PC-3 (cell line): ENCODE measurements around the gene ZNHIT1. TPM values are rescaled to one million over a fixed set of nuclear protein-coding genes. Genes with fewer than 3 reads are reported as not detected.

ENCODE experiments used
- ATAC-seq: fragments of 200-7000 bp; cut with Tn5 transposase; 2 replicates; pipeline ENCODE4 v1.9.1; 2020; ENCODE audit warnings: mild to moderate bottlenecking, moderate library complexity
- BruUV-seq: library from RNA; stranded (reverse); fragments of 400-500 nt; replicated peaks from 2 replicates; lab custom pipeline; 2021; lab: Mats Ljungman, UMichigan
- CTCF ChIA-PET: fragments of 300-600 bp; sonication (Branson Sonifier 250); formaldehyde crosslinking; loops from one replicate; lab custom pipeline; 2022; ENCODE audit warnings: antibody characterized with exemption; lab: Charles Lee
- POLR2A ChIA-PET: fragments of 300-600 bp; sonication (Branson Sonifier 250); formaldehyde crosslinking; loops from one replicate; lab custom pipeline; 2022; ENCODE audit warnings: antibody characterized with exemption; ENCODE audit not compliant: unreplicated experiment; lab: Charles Lee
- DNase-seq: peaks from one replicate; pipeline ENCODE4 v3.0.0-alpha.2; 2015
- H2AFZ ChIP-seq: fragments of 300-600 bp; sonication (generic); 2 replicates; pipeline ENCODE4 v1.6.0; 2016; ENCODE audit warnings: antibody characterized with exemption, low read length
- H3F3A ChIP-seq: fragments of 300-600 bp; sonication (generic); one replicate; pipeline ENCODE4 v1.6.0; 2017; ENCODE audit warnings: antibody characterized with exemption, low read length, control low read depth, mild to moderate bottlenecking; ENCODE audit not compliant: unreplicated experiment
- H3K27ac ChIP-seq: fragments of 300-600 bp; sonication (generic); 2 replicates; pipeline ENCODE4 v1.5.1; 2016; ENCODE audit warnings: mild to moderate bottlenecking, low read length
- H3K27me3 ChIP-seq: fragments of 300-600 bp; sonication (generic); 2 replicates; pipeline ENCODE4 v1.6.1; 2016; ENCODE audit warnings: low read length, mixed read lengths
- H3K36me3 ChIP-seq: fragments of 300-600 bp; sonication (generic); 2 replicates; pipeline ENCODE4 v1.6.1; 2016; ENCODE audit warnings: low read depth, mixed run types, low read length, mixed read lengths
- H3K4me1 ChIP-seq: fragments of 300-600 bp; sonication (generic); 2 replicates; pipeline ENCODE4 v1.5.1; 2016; ENCODE audit warnings: low read length; ENCODE audit not compliant: insufficient read depth
- H3K4me2 ChIP-seq: fragments of 300-600 bp; sonication (generic); 2 replicates; pipeline ENCODE4 v1.6.0; 2016; ENCODE audit warnings: low read length
- H3K4me3 ChIP-seq: fragments of 300-600 bp; sonication (generic); 2 replicates; pipeline ENCODE4 v1.5.1; 2016; ENCODE audit warnings: mild to moderate bottlenecking, low read length, mixed read lengths
- H3K79me2 ChIP-seq: fragments of 300-600 bp; sonication (generic); 2 replicates; pipeline ENCODE4 v1.6.1; 2017; ENCODE audit warnings: low read length, mixed read lengths
- H3K9ac ChIP-seq: fragments of 300-600 bp; sonication (generic); 2 replicates; pipeline ENCODE4 v1.6.0; 2016; ENCODE audit warnings: mild to moderate bottlenecking, low read length
- H3K9me2 ChIP-seq: fragments of 300-600 bp; sonication (generic); replicated peaks from 2 replicates; pipeline ENCODE4 v1.6.1; 2016; ENCODE audit warnings: mixed run types, low read length, mixed read lengths
- H3K9me3 ChIP-seq: fragments of 300-600 bp; sonication (generic); 2 replicates; pipeline ENCODE4 v1.6.1; 2016; ENCODE audit warnings: low read length, mixed read lengths
- H4K20me1 ChIP-seq: fragments of 300-600 bp; sonication (generic); 2 replicates; pipeline ENCODE4 v1.6.1; 2016; ENCODE audit warnings: low read length, mixed read lengths
- EZH2 ChIP-seq: fragments of 300-600 bp; sonication (generic); IDR thresholded peaks from one replicate; pipeline ENCODE4 v1.6.1; 2017; ENCODE audit warnings: antibody characterized with exemption, mild to moderate bottlenecking, low read length; ENCODE audit not compliant: unreplicated experiment
- EZH2phosphoT487 ChIP-seq: fragments of 300-600 bp; sonication (generic); IDR thresholded peaks from 2 replicates; pipeline ENCODE4 v1.6.1; 2018; ENCODE audit warnings: mild to moderate bottlenecking, antibody characterized with exemption, low read length, borderline replicate concordance
- intact Hi-C: fragments of 100-400 bp; cut with micrococcal nuclease; formaldehyde crosslinking; loops from 2 replicates; pipeline ENCODE4 v1.9.0; 2023
- total RNA-seq: library from RNA; depleted of rRNA; stranded (reverse); fragments of >200 nt; gene quantifications from 2 replicates; pipeline ENCODE4 v1.2.3, GENCODE V29; 2014
- TF ChIP-seq, protein P1 (sequence below): fragments of 300-600 bp; sonication (generic); conservative IDR thresholded peaks from 2 replicates; pipeline ENCODE4 v1.5.1; 2017; ENCODE audit warnings: antibody characterized with exemption, low read depth, mild to moderate bottlenecking, low read length

Gene ZNHIT1
- total RNA-seq, 1 experiment from 2014 or later, result 188 TPM

DNA sequence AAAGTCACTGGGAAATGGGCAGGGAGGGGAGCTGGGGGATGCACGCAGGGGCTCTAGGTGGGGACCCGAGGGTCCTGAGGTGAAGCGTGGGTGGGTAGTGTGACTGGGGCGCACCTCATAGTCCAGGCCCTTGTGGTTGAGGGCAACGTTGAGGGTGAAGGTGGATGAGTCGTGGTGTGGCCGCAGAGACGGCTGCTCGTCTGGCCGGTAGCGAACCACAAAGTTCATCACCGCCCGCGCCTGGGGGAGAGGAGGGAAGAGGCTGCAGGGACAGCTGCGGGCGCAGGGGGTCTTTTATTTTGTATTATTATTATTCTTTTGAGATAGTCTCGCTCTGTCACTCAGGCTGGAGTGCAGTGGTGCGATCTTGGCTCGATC is 11.3 kb upstream of the ZNHIT1 start:
- Histone ChIP-seq H3K4me1 (no peaks in the 10 kb centered on the region), H3K79me2 (no peaks in the 10 kb centered on the region), H3F3A (no peaks in the 10 kb centered on the region), H3K4me2 (no peak overlapping the region), H3K9me3 (no peaks in the 10 kb centered on the region), H3K27me3 (no peaks in the 10 kb centered on the region), H4K20me1 (no peaks in the 10 kb centered on the region), H3K9me2 (no peaks in the 10 kb centered on the region), H3K36me3 (no peaks in the 10 kb centered on the region; the same call in 1 of the 2 replicates), H3K27ac (no peak overlapping the region), H3K9ac (no peak overlapping the region), H2AFZ (no peak overlapping the region), H3K4me3 (no peak overlapping the region)
- POLR2A ChIA-PET, result no interaction called here
- intact Hi-C loops, result no loop called here
- no peak for DNase-seq
- BruUV-seq, result no TSS peak
- CTCF ChIA-PET, result no interaction called here
- TF ChIP-seq EZH2phosphoT487 (no peak), EZH2 (no peak)
- TF ChIP-seq, protein P1, sequence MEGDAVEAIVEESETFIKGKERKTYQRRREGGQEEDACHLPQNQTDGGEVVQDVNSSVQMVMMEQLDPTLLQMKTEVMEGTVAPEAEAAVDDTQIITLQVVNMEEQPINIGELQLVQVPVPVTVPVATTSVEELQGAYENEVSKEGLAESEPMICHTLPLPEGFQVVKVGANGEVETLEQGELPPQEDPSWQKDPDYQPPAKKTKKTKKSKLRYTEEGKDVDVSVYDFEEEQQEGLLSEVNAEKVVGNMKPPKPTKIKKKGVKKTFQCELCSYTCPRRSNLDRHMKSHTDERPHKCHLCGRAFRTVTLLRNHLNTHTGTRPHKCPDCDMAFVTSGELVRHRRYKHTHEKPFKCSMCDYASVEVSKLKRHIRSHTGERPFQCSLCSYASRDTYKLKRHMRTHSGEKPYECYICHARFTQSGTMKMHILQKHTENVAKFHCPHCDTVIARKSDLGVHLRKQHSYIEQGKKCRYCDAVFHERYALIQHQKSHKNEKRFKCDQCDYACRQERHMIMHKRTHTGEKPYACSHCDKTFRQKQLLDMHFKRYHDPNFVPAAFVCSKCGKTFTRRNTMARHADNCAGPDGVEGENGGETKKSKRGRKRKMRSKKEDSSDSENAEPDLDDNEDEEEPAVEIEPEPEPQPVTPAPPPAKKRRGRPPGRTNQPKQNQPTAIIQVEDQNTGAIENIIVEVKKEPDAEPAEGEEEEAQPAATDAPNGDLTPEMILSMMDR, result no peak
- ATAC-seq, result no peak

DNA sequence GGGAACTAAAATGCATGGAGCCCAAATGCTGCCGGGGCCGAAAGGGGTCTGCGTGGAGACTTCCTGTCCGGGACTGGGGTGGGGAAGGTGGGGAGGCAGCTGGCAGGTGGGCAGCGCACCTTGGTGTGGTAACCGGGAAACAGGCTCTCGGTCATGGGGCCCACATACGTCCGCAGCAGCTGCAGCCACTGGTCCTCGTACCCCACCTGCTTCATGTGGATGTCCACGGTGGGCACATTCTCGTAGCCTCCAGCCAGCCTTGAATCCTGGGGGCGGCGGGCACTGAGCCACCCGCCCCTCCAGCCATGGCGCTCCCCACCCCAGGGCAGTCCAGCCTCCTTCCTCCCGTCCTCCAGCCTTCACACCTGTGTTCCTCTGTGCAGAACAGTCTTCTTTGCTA is 10.5 kb upstream of the ZNHIT1 start:
- Histone ChIP-seq H3F3A (no peaks in the 10 kb centered on the region), H3K27ac (no peak overlapping the region), H3K9ac (no peak overlapping the region), H3K4me3 (no peak overlapping the region), H2AFZ (no peak overlapping the region), H3K27me3 (no peaks in the 10 kb centered on the region), H3K4me1 (no peaks in the 10 kb centered on the region), H3K9me2 (no peaks in the 10 kb centered on the region), H4K20me1 (no peaks in the 10 kb centered on the region), H3K79me2 (no peaks in the 10 kb centered on the region), H3K9me3 (no peaks in the 10 kb centered on the region), H3K4me2 (no peak overlapping the region), H3K36me3 (no peaks in the 10 kb centered on the region; the same call in 1 of the 2 replicates)
- DNase-seq (no peak), ATAC-seq (no peak)
- intact Hi-C loops, result no loop called here
- TF ChIP-seq EZH2 (no peak), EZH2phosphoT487 (no peak)
- TF ChIP-seq, protein P1, result no peak
- BruUV-seq, result no TSS peak
- POLR2A ChIA-PET, result no interaction called here
- CTCF ChIA-PET, result no interaction called here

DNA sequence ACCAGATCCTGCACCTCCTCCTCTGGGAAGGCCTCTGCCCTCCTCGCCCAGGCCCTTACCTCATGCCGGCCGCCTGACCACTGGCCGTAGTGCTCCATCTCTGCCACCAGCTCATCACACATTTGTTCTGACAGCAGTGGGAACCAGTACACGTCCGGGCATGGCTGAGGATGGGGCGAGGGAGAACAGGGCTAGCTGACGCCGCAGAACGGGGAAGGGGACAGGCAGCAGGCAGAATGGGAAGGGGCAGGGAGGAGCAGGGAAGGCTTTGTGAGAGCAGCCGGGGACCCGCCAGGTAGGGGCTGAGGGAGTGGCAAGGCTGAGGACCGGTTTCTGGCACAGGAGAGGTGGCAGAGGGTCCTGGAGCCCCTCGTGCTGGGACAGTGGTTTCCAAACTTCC is 9.2 kb upstream of the ZNHIT1 start:
- DNase-seq, result no peak
- Histone ChIP-seq H3K9me2 (no peaks in the 10 kb centered on the region), H3K4me2 (no peak overlapping the region), H3K36me3 (no peaks in the 10 kb centered on the region; the same call in 1 of the 2 replicates), H3K79me2 (no peaks in the 10 kb centered on the region), H3K4me1 (no peaks in the 10 kb centered on the region), H3K27ac (no peak overlapping the region), H3F3A (no peaks in the 10 kb centered on the region), H3K9me3 (no peaks in the 10 kb centered on the region), H3K4me3 (no peak overlapping the region), H3K27me3 (no peaks in the 10 kb centered on the region), H3K9ac (no peak overlapping the region), H4K20me1 (no peaks in the 10 kb centered on the region), H2AFZ (no peak overlapping the region)
- no peak for ATAC-seq
- no TSS peak for BruUV-seq
- intact Hi-C loops, result no loop called here
- ChIA-PET CTCF (no interaction called here), POLR2A (no interaction called here)
- TF ChIP-seq EZH2 (no peak), EZH2phosphoT487 (no peak)
- TF ChIP-seq, protein P1, result no peak
